Uterus (tissue), 4 donors: ENCODE measurements around the gene CYB5B. TPM values are rescaled to one million over a fixed set of nuclear protein-coding genes. Genes with fewer than 3 reads are reported as not detected.

Source experiments
- DNase-seq, 2 donors: peaks; one replicate each; pipeline ENCODE4 v3.0.0-alpha.2; 2019 to 2020
- H3K27ac ChIP-seq, 2 donors: fragments of 200-600 bp; sonication (generic); 1 replicate in 1 of 2; 2 replicates in 1 of 2; pipeline ENCODE4 v1.5.1; 2016 to 2018
- H3K27me3 ChIP-seq, 2 donors: fragments of 200-600 bp; sonication (generic); one replicate each; pipeline ENCODE4 v1.5.1; 2018 to 2019; ENCODE audit warnings: control low read depth in 1 of 2
- H3K36me3 ChIP-seq, 2 donors: fragments of 200-600 bp; sonication (generic); one replicate each; pipeline ENCODE4 v1.5.1; 2019; ENCODE audit warnings: control low read depth in 1 of 2
- H3K4me1 ChIP-seq, 2 donors: fragments of 200-600 bp; sonication (generic); one replicate each; pipeline ENCODE4 v1.5.1; 2018 to 2019; ENCODE audit warnings: control low read depth in 1 of 2
- H3K4me3 ChIP-seq, 2 donors: fragments of 200-600 bp; sonication (generic); 1 replicate in 1 of 2; 2 replicates in 1 of 2; pipeline ENCODE4 v1.5.1; 2018 to 2019; ENCODE audit warnings: mild to moderate bottlenecking in 1 of 2
- H3K9me3 ChIP-seq, 2 donors: fragments of 200-600 bp; sonication (generic); one replicate each; pipeline ENCODE4 v1.5.1; 2019; ENCODE audit warnings: control low read depth in 1 of 2
- POLR2A ChIP-seq, 2 donors: fragments of 450-650 bp; IDR thresholded peaks; one replicate each; pipeline ENCODE4 v1.6.1; 2016; ENCODE audit warnings: antibody characterized with exemption in 2 of 2, mild to moderate bottlenecking in 1 of 2, moderate library complexity in 1 of 2
- intact Hi-C: fragments of 100-400 bp; cut with DNase I; formaldehyde crosslinking; loops from one replicate; pipeline ENCODE4 v1.15.1; 2023; ENCODE audit warnings: low total_unique reads
- total RNA-seq, 4 donors: library from RNA; depleted of rRNA in 3 of 4; stranded (reverse); fragments of >200 nt in 3 of 4; gene quantifications; one replicate each; pipeline versions ENCODE4 v1.1.0 to v1.2.4, GENCODE V29; 2014 to 2023
- TF ChIP-seq, protein P1 (sequence below), 4 experiments: fragments of 200-600 bp in 2 of 4; fragments of 450-650 bp in 2 of 4; sonication (generic) in 2 of 4; IDR thresholded peaks; one replicate each; pipeline ENCODE4 v1.5.1; 2016 to 2019; ENCODE audit warnings: antibody characterized with exemption in 4 of 4, mild to moderate bottlenecking in 2 of 4, moderate library complexity in 1 of 4
- donor health status: DM: yes; HTN: yes; CAD: no.

The CYB5B gene
- total RNA-seq, 4 donors from 2014 or later = 24.1 to 70.3 (median 57.6) TPM

DNA sequence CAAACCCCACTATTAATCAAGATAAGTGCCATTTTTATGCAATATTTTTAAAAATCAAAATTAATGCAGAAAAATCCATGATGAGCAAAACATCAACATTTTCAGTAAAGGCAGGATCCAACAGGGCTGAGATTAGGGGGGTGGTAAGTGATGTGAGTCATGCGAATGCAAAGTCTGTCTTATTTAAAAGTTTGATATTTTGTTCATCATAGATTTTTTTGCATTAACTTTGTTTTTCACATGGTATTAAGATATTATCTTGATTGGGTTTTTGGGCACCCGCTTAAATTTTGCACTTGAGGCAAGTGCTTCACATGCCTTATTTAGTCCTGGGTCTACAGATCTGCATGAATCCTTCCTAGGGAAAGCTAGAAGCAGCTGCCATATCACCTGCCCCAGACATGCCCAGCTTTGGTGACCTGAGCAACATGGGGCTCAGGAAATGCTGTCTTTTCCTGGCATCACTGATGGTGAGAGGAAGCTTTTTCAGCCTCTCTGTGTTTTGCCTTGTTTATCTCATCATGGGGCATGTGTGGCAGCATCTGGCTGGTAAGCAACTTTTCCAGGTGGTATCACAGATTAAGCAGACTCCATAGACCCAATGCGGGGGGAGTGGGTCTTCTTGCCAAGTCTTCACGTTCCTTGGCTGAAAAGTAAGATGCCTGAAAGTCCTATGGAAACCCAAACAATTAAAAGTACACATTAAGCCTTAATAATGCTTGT, 83.8 kb downstream of the CYB5B start:
- no peak for DNase-seq
- TF ChIP-seq, protein P1, sequence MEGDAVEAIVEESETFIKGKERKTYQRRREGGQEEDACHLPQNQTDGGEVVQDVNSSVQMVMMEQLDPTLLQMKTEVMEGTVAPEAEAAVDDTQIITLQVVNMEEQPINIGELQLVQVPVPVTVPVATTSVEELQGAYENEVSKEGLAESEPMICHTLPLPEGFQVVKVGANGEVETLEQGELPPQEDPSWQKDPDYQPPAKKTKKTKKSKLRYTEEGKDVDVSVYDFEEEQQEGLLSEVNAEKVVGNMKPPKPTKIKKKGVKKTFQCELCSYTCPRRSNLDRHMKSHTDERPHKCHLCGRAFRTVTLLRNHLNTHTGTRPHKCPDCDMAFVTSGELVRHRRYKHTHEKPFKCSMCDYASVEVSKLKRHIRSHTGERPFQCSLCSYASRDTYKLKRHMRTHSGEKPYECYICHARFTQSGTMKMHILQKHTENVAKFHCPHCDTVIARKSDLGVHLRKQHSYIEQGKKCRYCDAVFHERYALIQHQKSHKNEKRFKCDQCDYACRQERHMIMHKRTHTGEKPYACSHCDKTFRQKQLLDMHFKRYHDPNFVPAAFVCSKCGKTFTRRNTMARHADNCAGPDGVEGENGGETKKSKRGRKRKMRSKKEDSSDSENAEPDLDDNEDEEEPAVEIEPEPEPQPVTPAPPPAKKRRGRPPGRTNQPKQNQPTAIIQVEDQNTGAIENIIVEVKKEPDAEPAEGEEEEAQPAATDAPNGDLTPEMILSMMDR (IDR thresholded peaks at IDR 0.05) = no peak
- TF ChIP-seq POLR2A (IDR thresholded peaks at IDR 0.05) = no peak

DNA sequence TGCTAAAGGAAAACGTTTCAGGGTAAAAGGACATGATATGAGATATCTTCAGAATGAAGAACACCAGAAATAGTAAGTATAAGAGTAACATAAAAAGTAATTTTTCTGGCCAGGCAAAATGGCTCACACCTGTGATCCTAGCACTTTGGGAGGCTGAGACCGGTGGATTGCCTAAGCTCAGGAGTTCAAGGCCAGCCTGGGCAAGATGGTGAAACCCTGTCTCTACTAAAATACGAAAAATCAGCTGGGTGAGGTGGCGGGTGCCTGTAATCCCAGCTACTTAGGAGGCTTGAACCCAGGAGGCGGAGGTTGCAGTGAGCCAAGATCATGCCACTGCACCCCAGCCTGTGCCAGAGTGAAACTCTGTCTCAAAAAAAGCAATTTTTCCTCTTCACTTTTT, 84.7 kb downstream of the CYB5B start:
- intact Hi-C loops = no loop called here
- H3K9me3 ChIP-seq = no peaks in the 10 kb centered on the region
- TF ChIP-seq POLR2A (IDR thresholded peaks at IDR 0.05) = no peak
- TF ChIP-seq, protein P1 (IDR thresholded peaks at IDR 0.05) = no peak

More for the DNA sequence above, 83.8 kb downstream of the CYB5B start:
- H3K9me3 ChIP-seq = no peaks in the 10 kb centered on the region
- no peaks in the 10 kb centered on the region for H3K27me3 ChIP-seq
- H3K4me3 ChIP-seq = no peak overlapping the region
- no peaks in the 10 kb centered on the region for H3K36me3 ChIP-seq
- H3K4me1 ChIP-seq = no peaks in the 10 kb centered on the region
- H3K27ac ChIP-seq = no peak overlapping the region
- intact Hi-C loops = no loop called here

DNA sequence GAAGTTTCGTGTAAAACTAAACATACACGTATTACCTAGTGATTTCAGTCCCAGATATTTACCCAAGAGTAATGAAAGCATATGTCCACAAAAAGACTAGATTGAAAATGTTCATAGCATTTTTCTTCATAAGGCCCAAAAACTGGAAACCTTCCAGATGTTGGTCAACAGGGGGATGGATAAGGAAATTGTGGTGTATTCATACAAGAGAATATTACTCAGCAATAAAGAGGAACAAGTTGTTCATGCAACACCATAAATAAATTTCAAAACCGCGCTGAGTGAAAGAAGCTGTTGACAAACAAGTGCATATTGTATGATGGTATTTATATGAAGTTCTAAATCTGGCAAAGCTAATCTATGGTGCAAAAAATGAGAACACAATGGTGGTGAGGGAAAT, 87.2 kb downstream of the CYB5B start:
- no peak for DNase-seq
- H3K36me3 ChIP-seq = no peaks in the 10 kb centered on the region
- TF ChIP-seq, protein P1 (IDR thresholded peaks at IDR 0.05) = no peak
- TF ChIP-seq POLR2A (IDR thresholded peaks at IDR 0.05) = no peak
- H3K4me1 ChIP-seq = no peaks in the 10 kb centered on the region
- no peak overlapping the region for H3K27ac ChIP-seq
- H3K9me3 ChIP-seq = no peaks in the 10 kb centered on the region
- intact Hi-C loops = no loop called here
- no peak overlapping the region for H3K4me3 ChIP-seq
- H3K27me3 ChIP-seq = no peaks in the 10 kb centered on the region

More for the DNA sequence above, 84.7 kb downstream of the CYB5B start:
- Histone ChIP-seq H3K36me3 (no peaks in the 10 kb centered on the region), H3K4me3 (no peak overlapping the region), H3K27ac (no peak overlapping the region), H3K4me1 (no peaks in the 10 kb centered on the region), H3K27me3 (no peaks in the 10 kb centered on the region)
- DNase-seq = no peak

DNA sequence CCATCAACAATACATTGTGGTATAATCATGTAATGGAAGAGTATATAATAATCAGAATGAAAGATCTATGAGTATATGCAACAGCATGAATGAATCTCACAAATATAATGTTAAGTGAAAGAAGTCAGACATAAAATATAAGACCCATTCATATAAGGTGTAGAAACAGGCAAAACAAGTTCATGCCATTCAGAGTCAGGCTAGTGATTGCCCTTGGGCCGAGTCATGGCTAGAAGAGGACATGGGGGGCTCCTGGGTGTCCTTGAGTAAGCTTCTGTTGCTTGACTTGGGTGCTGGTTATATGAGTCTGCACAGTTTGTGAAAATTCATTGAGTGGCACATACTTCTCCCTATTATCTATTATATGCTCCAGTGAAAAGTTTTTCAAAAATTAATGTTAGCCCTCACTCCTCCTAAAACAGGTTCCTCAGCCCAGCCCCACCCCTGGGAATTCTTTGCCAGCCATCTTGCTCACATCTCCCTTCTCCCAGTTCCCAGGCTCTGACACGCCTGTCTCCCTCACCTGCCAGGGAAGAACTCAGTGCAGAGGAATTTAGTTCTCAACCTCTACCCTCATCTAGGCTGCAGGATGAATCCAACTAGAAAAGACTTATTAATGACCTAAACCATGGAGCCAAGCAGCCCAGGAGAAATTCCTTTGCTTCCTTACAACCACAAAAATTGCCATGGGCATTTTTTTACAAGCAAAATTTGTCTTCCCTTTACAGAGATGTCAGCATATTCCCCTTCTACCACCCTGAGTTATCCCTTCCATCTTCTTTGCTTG, 89.0 kb downstream of the CYB5B start:
- no peak for DNase-seq
- Histone ChIP-seq H3K4me3 (no peak overlapping the region), H3K9me3 (no peaks in the 10 kb centered on the region), H3K27ac (no peak overlapping the region), H3K36me3 (no peaks in the 10 kb centered on the region), H3K4me1 (no peaks in the 10 kb centered on the region), H3K27me3 (no peaks in the 10 kb centered on the region)
- intact Hi-C loops = no loop called here
- no peak for TF ChIP-seq POLR2A (IDR thresholded peaks at IDR 0.05)
- TF ChIP-seq, protein P1 (IDR thresholded peaks at IDR 0.05) = no peak

DNA sequence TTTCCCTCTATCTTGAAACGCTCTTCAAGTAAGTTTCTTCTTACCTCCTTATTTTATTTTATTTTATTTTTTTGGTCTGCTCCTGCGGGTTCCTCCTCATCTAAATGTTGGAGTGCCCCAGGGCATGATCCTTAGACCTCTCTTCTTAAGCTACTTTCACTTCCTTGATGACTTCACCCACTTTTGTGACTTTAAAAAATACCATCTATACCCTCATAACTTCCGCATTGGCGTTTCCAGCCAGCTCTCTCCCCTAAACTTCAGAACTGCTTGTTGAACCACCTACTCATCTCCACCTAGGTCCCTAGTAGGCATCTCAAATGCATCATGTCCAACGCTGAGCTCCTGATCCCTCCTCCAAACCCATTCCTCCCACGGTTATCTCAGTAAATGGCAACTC, 89.9 kb downstream of the CYB5B start:
- no peaks in the 10 kb centered on the region for H3K36me3 ChIP-seq
- TF ChIP-seq, protein P1 (IDR thresholded peaks at IDR 0.05) = no peak
- no peak for TF ChIP-seq POLR2A (IDR thresholded peaks at IDR 0.05)
- intact Hi-C loops = no loop called here
- H3K9me3 ChIP-seq = no peaks in the 10 kb centered on the region
- H3K27ac ChIP-seq = no peak overlapping the region
- no peak for DNase-seq
- H3K27me3 ChIP-seq = no peaks in the 10 kb centered on the region
- H3K4me1 ChIP-seq = no peaks in the 10 kb centered on the region
- H3K4me3 ChIP-seq = no peak overlapping the region
